Epithelial cell of esophagus (primary cell): ENCODE data around the gene ADGRL1.

ENCODE experiments used
- DNase-seq: peaks from one replicate; pipeline ENCODE4 v3.0.0; 2010; ENCODE audit warnings: low read depth
- H3K4me3 ChIP-seq: 2 replicates; pipeline ENCODE4 v1.5.1; 2011; ENCODE audit warnings: mild to moderate bottlenecking, low read length, control low read depth
- CTCF ChIP-seq: IDR thresholded peaks from 2 replicates; pipeline ENCODE4 v1.5.1; 2011; ENCODE audit warnings: low read depth, mild to moderate bottlenecking, low read length, control low read depth, inconsistent platforms; ENCODE audit not compliant: insufficient read depth; ENCODE audit errors: missing control alignments

Gene ADGRL1

GRCh38 chr19:14101003-14101545, 104.9 kb downstream of the ADGRL1 start:
- H3K4me3 ChIP-seq = no peak overlapping the region
- DNase-seq = no peak
- no peak for TF ChIP-seq CTCF
